ENCODE results near the gene ACAD11.
"Not testable (repeated sequence)": the region's sequence is repeated elsewhere in the genome, so short reads cannot be mapped to it uniquely, and the experiment has no call there.

The ACAD11 gene

GRCh38 chr3:132568422-132568821 lies 91.2 kb downstream of the ACAD11 start:
- DNase-seq (ENCODE audit: low read depth, low spot score), result no peak

DNA sequence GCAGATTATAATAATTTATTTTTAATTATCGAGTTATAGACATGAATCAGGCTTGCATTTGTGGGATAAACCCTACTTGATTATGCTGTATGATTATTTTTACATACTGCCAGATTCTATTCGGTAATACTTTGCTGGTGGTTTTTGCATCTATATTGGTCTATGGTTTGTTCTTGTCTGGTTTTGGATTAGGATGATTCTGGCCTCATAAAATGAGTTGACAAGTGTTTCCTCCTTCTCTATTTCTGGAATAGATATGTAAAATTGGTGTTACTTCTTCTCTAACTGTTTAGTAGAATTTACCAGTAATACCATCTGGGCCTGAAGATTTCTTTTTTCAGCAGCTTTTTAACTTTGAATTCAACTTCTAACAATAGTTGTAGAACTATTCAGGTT lies 95.5 kb downstream of the ACAD11 start:
- no peak overlapping the region for H3K4me3 ChIP-seq (ENCODE audit: low read length)
- no peak for DNase-seq (ENCODE audit: low read depth, low spot score)

More at GRCh38 chr3:132568422-132568821, 91.2 kb downstream of the ACAD11 start:
- H3K4me3 ChIP-seq (ENCODE audit: low read length), result no peak overlapping the region

- DNase-seq (ENCODE audit: low read depth, low spot score), result no peak
- H3K4me3 ChIP-seq (ENCODE audit: low read length), result no peak overlapping the region
These were observed 96.1 kb downstream of the ACAD11 start for GRCh38 chr3:132563420-132564069.

GRCh38 chr3:132561003-132561402 lies 98.6 kb downstream of the ACAD11 start:
- DNase-seq (ENCODE audit: low read depth, low spot score), result no peak
- H3K4me3 ChIP-seq (ENCODE audit: low read length), result no peak overlapping the region

GRCh38 chr3:132556508-132557159 lies 103.0 kb downstream of the ACAD11 start:
- DNase-seq (ENCODE audit: low read depth, low spot score), result no peak
- H3K4me3 ChIP-seq (ENCODE audit: low read length), result no peak overlapping the region

GRCh38 chr3:132556036-132556386 lies 103.6 kb downstream of the ACAD11 start:
- not testable (repeated sequence) for H3K4me3 ChIP-seq (ENCODE audit: low read length); DNase-seq (ENCODE audit: low read depth, low spot score)

GRCh38 chr3:132555306-132556035 lies 104.1 kb downstream of the ACAD11 start:
- no peak for DNase-seq (ENCODE audit: low read depth, low spot score)
- H3K4me3 ChIP-seq (ENCODE audit: low read length), result no peak overlapping the region

DNA sequence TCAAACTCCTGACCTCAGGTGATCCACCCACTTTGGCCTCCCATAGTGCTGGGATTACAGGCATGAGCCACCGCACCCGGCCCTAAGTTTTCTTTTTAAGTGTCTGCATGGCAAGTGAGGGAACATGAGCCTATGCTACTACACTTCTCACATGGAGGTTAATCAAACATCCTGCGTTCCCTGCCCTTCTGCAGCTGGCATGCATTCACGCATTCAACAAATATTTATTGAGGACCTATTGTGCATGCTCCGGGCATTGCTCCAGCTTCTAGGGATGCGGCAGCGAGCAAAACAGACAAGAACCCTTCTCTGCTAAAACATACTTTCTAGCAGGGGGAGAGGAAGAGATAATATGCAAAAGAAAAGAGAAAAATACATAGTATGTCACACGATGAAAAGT lies 105.2 kb downstream of the ACAD11 start:
- no peak overlapping the region for H3K4me3 ChIP-seq (ENCODE audit: low read length)
- DNase-seq (ENCODE audit: low read depth, low spot score), result no peak

DNA sequence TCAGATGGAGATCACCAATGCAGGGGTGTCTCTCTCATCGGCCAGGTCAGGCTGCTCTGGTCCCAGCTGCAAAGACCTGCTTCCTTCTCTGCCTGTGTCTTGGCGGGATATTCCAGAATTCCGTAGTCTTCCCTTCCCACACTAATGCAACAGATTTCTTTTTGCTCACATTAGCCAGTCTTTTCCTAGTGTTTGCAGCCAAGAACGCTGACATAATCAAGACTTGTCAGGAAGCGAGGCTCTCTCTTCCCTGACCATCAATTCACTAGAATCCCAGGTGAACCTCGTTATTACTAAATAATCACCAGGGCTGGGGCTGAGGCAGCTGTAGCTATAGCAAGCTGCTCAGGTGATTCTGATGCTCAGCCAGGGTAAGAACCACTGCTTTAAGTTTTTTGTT lies 105.8 kb downstream of the ACAD11 start:
- no peak for DNase-seq (ENCODE audit: low read depth, low spot score)
- H3K4me3 ChIP-seq (ENCODE audit: low read length), result no peak overlapping the region

GRCh38 chr3:132550579-132551305 lies 108.9 kb downstream of the ACAD11 start:
- H3K4me3 ChIP-seq (ENCODE audit: low read length), result no peak overlapping the region
- DNase-seq (ENCODE audit: low read depth, low spot score), result no peak

DNA sequence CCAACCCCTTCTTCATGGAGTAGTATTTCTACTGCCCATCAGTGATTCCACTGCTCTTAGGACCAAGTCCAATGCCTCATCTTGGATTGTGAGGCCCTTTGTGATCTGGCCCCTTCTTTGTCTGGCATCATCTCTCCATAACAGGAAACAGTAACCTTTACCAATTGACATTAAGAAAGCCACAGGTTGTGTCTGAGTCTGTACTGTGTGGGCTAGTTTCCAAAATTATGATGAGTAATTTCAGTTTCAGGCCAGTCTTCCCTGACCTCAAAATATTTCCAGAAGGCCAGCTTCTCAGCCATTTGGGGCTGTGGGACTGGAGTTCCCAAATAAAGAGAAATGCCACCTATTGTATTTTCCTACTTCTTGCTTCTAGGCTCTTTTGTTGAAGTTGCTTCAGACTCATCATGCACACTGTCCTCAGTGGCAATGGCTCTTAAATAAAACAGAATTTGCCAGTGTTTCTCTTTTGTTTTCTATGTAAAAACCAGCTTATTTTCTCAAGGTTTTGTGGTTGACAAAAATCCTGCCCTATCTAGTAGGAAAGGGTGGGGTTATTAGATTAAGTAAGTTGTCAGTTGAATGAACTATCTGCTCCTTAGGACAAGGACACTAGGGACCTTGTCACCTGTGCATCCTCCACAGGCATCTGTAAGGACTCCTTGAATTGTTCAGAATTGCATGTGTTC lies 109.6 kb downstream of the ACAD11 start:
- no peak for DNase-seq (ENCODE audit: low read depth, low spot score)
- no peak overlapping the region for H3K4me3 ChIP-seq (ENCODE audit: low read length)

DNA sequence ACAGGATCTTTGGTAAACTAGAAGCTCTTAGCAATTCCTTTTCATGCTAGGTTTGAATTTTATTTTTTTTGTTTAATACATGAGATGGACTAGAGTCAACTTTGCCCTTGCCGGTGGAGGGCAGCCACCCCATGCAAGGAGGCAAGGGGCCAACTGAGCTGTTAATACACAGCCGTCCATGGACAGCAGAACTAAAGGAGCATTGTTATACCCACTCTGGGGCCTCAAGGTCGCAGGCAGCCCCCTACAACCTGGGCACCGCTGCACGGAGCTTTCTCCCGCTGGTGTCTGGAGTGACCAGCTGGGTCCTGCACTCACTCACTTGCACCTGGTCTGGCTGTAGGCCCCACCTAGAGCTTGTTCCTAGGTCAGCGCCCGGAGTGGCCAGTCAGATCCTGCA lies 110.4 kb downstream of the ACAD11 start:
- no peak overlapping the region for H3K4me3 ChIP-seq (ENCODE audit: low read length)
- DNase-seq (ENCODE audit: low read depth, low spot score), result no peak

DNA sequence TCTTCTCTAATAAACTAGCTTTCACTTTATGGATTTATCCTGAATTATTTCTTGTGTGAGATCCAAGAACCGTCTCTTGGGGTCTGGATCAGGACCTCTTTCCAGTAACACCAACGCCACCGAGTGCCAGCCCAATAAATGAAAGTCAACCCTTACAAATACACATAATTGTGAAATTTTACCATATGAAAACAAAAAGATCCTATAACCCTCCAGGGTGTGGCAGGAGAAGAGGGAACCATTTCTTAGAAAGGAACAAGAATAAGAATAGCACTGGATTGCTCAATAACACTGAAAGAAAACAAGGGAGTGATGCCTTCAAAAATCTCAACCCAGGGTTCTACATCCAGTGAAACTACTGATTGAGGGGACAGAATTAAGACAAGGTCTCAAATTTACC lies 114.1 kb downstream of the ACAD11 start:
- no peak for DNase-seq (ENCODE audit: low read depth, low spot score)
- H3K4me3 ChIP-seq (ENCODE audit: low read length), result no peak overlapping the region

- no peak for DNase-seq (ENCODE audit: low read depth, low spot score)
- H3K4me3 ChIP-seq (ENCODE audit: low read length), result no peak overlapping the region
These were observed 115.5 kb downstream of the ACAD11 start for GRCh38 chr3:132544130-132544529.

- DNase-seq (ENCODE audit: low read depth, low spot score), result no peak
- no peak overlapping the region for H3K4me3 ChIP-seq (ENCODE audit: low read length)
These were observed 116.4 kb downstream of the ACAD11 start for GRCh38 chr3:132543011-132543739.

GRCh38 chr3:132542577-132542976 lies 117.0 kb downstream of the ACAD11 start:
- no peak overlapping the region for H3K4me3 ChIP-seq (ENCODE audit: low read length)
- DNase-seq (ENCODE audit: low read depth, low spot score), result no peak

DNA sequence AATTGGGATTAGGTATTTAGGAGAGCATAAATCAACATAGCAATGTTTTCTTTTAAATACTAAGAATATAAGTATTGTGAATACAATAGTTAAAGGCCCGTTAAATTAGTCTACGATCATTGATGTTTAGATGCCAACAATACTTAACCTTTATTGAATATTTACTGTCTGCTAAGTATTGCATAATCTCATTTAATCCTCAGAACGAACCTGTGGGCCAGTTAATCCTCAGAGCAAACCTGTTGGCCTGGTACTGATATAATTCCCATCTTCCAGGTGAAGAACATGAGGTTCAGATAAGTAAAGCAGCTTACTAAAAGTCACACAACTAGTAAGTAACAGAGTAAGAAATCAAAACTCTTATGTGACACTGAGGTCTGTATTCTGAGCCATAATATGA lies 119.9 kb downstream of the ACAD11 start:
- no peak overlapping the region for H3K4me3 ChIP-seq (ENCODE audit: low read length)
- no peak for DNase-seq (ENCODE audit: low read depth, low spot score)

- H3K4me3 ChIP-seq (ENCODE audit: low read length), result no peak overlapping the region
- DNase-seq (ENCODE audit: low read depth, low spot score), result no peak
These were observed 121.5 kb downstream of the ACAD11 start for GRCh38 chr3:132538072-132538471.

GRCh38 chr3:132537297-132537696 lies 122.3 kb downstream of the ACAD11 start:
- DNase-seq (ENCODE audit: low read depth, low spot score), result no peak
- H3K4me3 ChIP-seq (ENCODE audit: low read length), result no peak overlapping the region
